HPDE6-E6E7 (cell line): Measurements from ENCODE around the gene MYOD1.

Experiments used
- DNase-seq: peaks from one replicate; pipeline ENCODE4 v3.0.0; 2011; ENCODE audit warnings: missing footprints; ENCODE audit errors: extremely low spot score

MYOD1 gene

DNA sequence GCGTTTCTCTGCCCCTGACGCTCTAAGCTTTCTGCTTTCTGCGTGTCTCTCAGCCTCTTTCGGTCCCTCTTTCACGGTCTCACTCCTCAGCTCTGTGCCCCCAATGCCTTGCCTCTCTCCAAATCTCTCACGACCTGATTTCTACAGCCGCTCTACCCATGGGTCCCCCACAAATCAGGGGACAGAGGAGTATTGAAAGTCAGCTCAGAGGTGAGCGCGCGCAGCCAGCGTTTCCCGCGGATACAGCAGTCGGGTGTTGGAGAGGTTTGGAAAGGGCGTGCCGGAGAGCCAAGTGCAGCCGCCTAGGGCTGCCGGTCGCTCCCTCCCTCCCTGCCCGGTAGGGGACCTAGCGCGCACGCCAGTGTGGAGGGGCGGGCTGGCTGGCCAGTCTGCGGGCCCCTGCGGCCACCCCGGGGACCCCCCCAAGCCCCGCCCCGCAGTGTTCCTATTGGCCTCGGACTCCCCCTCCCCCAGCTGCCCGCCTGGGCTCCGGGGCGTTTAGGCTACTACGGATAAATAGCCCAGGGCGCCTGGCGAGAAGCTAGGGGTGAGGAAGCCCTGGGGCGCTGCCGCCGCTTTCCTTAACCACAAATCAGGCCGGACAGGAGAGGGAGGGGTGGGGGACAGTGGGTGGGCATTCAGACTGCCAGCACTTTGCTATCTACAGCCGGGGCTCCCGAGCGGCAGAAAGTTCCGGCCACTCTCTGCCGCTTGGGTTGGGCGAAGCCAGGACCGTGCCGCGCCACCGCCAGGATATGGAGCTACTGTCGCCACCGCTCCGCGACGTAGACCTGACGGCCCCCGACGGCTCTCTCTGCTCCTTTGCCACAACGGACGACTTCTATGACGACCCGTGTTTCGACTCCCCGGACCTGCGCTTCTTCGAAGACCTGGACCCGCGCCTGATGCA lies at the start of gene MYOD1:
MYOD1 (plus strand) TSS at position 544 of the 910 bp plus-strand sequence; CDS start at position 756, 212 bp downstream.
- DNase-seq, result no peak

DNA sequence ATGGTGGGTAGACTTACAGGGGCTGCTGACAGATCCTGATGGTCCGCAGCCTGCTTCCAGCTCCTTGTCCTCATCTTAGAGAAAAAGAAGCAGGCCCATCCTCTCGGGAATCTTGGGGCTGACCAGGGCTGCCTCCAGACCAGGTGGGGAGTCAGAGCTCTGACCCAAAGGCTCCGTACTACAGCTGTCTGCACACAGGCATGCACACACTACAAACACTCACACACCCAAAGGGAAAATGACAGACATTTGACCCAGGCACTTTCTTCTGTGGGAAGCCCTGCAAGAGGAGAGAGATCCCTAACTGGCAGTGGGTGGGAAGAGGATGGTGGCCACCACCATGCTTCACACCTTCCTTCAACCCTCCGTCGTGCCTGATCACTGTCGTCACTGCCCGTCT lies 46.9 kb upstream of the MYOD1 start:
- no peak for DNase-seq

DNA sequence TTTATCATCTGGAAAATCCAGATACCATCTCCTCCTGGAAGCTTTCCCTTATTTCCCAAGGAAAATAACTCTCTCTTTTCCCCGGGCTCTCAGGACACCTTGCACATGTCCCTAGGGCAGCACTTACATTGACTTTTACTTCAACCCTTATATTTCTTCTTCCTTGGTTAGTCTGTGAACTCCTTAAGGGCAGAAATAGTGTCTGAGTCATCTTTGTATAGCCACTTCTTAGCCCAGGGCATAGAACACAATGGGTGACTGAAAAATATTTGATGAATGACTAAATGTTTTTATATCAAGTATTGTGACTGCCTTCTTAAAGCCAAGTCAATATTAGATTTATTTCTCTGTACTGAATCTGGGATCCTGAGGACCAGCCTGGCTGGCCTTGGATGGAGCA lies 45.4 kb upstream of the MYOD1 start:
- no peak for DNase-seq

DNA sequence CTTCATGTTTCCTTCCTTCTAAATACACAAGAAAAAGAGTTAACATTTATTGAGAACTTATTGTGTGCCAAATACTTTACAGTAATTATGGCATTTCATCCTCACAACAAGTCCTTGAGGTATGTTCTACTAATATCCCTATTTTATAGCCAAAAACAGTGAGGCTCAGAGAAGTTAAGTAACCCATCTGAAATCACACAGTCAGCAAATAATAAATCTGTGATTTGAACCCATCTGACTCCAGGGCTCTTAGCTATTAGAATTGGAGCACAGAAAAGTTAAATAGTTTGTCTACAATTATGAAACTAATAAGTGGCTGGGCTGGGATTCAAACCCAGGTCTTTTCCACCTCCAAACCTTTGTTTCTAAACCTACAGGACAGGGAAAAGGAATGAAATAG lies 36.5 kb upstream of the MYOD1 start:
- no peak for DNase-seq

DNA sequence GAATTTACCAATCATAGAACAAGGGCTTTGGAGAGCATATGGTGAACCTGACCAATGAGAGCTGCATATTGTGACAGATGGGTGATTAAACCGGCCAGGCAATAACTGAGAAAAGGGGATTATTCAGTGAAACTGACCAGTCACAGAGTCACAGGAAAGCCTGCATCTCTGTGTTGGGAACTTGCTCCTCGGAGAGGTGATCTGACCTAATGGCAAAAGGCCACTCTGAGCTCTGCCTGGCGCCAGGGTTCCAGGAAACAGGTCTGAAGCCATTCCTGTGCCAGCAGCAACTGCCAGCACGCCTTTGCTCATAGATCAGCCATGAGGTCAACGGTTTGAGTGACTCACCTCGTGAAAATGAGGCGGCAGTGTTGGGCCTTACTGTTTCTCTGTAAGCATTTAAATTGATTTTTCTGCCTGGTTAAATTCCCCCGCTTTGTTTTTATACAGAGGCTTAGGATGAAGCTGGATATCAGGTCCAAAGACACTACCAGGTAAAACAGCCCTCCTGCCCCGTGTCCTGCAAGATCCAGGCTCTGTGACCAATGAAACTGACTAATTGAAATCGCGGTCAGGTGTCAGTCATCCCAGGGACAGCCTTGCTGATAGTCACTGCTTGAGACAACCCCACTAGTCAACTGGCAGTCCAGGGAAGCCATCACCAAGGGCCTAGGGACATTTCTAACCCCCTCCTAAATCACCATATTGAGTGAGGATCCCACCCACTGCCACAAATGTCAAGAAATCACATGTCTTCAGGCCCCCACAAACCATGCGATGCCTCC lies 35.8 kb upstream of the MYOD1 start:
- DNase-seq, result peak; percentile 27

DNA sequence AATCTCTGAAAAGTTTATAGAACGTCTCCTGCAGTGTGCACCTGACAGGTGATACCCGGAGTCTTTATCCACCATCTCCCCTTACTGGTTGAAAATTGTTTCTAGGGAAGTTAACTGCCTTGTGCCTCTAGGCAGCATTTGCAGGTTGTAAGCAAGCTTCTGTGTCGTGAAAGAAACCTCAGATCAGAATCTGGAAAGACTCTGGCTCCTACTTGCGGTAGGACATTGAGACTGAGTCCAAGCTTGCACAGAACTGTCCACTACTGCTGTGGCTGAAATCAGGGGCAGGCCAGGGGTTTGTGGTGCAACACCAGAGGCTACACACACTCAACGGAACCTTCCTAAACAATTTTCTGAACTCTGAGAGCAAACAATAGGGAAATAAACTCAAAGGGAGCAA lies 34.8 kb upstream of the MYOD1 start:
- DNase-seq, result no peak

DNA sequence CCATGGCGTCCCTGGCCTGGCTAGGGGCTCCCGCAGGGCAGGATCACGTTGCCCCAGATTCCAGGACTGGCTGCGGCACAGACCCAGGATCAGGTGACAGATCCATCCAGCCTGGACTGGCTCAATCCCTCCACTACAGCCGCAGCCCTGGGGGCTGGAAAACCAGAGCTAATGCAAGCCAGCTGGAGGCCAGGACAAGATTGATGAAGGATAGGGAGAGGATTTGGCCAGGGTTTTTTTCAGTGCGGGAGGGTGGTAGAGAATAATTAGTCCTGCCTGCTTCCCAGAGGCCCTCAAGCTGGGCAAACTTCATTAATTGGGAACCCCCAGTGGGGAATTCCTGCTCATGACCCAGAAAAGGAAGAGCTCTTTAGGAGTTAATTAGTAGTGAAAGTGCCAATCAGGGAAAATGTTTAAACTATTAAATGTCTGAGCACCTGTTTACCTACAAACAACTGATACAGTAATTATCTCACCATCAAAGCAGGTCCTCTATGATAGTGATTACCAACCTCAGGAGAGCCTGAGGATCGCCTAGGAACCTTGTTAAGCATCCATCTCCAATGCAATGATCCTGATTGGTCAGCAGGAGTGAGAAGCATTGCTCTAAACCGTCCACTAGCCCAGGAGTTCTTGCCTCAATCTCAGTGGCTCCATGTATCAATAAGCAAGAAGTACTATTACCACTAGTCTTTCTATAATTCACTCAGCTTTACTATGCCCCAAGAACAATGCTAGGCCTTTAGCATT lies 33.0 kb upstream of the MYOD1 start:
- no peak for DNase-seq

DNA sequence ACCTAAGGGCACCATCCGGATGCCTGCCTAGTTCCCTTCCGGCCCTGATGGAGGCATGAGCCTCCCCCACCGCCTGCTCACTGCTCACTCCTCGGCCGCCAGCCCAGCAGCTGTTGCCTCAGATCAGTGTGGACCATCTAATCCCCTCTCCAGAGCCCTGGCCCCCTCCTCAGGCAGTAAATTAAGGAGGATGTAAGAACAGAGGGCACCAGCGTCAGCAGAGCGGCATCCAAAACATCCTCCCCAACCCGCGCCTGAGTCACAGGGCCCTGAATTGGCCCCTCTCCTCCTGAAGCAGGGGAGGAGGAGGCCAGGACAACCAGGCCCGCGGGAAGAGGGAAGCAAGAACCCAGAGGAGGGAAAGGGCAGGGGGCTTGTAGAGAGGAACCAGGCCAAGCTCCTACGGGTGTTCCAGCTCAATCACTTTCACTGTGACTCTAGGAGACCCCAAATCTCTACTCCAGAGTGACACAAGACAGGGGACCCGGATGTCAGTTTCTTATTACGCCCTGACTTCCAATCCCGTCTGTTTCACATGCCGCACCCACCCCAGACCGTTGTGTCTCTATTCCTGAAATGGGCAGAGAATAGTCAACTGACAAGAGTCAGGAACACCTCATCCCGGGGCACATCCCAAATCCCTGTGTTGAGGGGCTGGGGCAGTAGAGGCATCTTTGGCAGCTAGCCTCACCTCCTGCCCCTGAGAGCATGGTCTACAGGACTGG lies 31.3 kb upstream of the MYOD1 start:
- no peak for DNase-seq

DNA sequence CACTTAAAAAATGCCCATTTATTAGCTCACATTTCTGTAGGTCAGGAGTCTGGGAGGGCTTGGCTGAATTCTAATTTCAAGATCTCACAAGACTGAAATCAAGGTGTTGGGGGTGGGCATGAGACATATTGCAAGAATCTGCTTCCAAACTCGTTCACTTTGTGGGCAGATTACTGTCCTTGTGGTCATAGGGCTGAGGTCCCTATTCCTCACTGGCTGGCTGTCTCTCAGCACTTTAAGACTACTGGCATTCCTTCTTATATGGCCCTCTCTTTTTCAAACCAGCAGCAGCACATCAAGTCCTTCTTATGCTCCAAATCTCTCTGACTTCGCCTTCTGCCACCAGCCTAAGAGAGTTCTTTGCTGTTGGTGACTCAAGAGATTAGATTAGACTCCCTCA lies 27.8 kb upstream of the MYOD1 start:
- DNase-seq, result no peak

DNA sequence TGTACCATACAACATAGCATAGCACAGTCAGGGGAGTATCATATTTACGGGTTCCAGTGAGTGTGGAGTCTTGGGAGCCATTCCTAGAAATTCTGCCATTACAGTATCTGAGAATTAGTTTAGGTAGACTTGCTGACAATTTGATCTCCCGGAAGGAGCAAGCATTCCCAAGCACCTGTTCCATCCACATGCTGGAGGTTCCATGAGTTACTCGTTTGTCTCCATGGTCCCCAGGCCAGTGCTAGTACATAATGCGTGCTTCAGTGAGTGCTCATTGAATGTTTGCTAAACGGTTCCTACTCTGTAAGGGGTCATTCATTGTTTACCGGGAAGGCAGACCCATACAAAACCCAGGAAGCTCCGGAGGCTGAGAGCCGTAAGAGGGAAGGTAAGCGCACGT lies 27.4 kb upstream of the MYOD1 start:
- no peak for DNase-seq

DNA sequence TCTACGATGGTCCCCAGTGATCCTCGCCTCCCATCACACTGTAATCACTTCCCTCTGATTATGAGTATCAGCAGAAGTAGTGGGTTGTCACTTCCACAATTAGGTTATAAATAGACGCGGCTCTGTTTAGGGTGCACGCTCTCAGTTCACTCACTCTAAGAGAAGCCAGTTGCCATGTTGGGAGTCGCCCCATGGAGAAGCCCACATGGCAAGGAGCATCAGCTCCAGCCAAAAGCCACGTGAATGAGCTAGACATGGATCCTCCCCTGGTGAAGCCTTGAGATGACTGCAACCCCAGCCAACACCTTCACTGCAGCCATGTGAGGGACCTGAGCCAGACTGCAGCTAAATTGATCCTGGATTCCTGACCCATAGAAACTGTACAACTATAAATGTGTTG lies 26.4 kb upstream of the MYOD1 start:
- no peak for DNase-seq

DNA sequence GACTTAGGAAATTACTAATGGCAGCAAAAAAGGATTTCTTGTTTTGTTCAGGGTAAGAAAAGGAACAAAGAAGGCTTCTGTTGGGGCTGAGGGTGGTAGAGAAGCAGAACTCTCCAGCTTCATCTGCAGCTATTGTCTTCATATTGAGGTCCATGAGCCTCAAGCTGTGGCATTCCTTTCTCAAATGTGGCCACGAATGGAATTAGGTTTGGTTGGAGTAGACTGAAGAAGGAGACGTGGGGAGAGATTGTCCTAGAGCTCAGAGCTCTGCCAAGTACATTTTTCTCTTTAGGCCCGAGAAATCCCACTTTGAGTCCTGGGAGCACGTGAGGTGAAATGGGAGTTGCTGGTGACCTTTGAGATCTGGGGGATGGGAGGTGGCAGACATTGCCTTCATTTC lies 25.8 kb upstream of the MYOD1 start:
- no peak for DNase-seq

DNA sequence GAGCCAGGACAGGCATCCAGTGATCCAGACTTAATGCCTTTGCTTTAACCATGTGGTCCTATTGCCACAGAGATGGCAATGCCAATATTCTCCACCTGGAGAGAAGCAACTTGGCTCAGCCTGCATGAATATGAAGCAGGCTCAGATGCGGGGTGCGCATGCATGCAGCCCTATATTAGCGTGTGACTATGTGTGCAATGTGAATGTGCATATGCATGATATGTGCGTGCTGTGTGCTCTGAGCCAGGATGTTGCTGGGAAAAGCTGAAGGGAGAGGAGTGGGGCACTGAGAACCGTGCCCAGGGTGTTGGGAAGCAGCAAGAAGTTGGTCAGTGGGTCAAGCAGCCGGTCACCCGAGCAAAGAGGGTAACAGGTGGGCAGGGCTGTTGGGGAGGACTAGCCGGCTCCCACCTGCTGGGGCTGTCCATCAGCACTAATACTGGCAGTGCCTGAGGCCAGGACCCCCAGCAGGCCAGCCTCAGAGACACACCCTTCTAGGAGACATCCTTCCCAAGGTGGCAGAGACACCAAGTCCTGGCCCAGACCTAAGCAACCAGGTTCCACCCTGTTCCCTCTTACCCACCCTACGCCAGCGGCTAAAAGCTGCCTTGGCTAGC lies 24.8 kb upstream of the MYOD1 start:
- DNase-seq, result no peak

DNA sequence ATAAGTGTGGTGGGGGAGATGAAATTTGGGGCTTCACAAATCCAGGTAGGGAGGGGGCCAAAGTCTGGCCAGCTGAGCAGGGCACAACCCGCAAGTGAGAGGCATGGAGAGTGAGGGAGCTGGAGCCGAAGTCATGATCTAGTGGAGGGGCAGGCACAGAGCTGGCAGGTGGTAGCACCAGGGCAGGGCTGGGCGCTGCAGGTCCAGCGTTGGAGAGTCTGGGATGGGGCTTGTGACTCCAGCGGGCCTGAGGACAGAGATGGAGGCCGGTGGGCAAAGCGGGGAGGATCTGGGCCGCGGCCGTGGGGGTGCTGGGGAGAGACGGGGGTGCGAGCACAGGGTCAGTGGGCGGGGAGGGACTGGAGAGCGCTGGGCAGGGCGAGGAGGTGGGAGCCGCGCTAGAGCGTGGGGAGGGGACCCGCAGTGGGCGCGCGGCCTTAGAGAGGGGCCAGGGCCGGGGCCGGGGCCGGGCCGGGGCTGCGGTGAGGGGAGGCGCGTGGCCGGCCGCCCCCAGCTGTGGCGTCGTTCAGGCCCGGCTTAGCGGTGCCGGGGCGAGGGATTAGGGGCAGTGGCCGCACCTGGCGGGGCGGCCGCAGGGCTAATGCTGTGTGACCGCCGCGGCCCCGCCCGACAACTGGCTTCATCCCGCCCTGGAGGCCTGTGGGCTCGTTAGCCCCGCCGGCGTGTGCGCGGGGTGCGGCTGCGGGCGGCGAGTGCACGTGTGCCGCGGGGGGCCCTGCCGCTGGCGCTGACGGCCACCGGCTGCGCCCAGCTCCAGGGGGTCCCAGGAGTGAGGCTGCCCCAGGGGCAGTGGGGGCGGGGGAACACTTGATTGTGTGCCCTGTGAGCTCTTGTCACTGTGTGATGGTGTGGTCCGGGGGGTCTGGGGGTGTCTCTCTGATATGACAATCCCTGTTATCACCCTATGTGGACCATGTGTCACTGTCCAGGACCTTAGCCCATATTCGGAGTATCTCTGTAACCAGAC lies 23.6 kb upstream of the MYOD1 start:
- DNase-seq, result no peak

DNA sequence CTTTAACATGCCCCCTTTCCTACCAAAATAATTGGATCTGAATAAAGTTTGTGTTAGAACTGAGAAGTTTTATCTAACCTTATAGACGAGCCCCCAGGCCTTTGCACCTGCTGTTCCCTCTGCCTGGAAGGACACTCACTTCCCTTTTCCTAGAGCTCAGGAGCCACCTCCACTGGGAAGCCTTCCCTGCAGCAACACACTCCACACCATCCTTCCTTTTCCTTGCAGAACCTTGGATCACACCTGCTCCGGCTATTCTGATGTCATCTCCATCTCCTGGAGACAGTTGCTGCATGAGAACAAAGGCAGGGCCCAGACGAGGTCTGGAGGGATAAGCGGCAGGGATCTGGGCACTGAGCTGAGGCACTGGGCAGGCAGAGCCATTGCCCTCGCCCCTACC lies 22.6 kb upstream of the MYOD1 start:
- DNase-seq, result no peak

DNA sequence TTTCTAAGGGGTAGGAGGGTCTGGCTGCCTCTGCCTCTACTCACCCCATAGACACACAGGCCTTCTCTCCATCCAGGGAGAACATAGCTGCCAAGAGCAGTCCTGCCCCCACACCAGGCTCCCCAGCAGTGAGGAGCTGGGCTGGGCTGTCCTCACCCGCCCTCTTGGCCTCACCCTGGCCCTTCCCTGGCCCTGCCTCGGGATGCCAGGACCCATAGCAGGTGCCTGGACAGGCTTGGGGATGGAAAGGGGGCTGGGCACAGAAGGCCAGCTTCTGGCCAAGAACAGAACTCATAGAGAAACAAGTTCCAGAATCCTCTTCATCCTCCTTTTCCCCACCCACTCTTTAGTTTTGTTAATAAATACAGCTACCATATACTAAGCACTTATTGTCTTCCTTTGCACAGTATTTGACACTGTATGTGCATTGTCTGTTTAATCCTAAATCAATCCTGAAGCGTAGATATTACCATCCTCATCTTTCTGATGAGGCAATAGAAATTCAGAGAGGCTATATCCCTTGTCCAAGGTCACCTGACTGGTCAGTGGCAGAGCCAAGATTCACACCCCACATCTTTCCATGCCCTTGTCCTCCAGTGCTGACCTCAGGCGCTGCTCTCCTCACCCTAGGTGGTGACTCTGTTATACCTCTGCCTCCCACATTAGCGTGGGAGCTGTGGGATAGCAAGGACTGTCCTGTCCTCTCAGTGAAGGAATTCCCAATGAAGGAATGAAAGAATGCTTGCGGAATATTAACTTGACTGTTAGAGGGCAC lies 22.0 kb upstream of the MYOD1 start:
- DNase-seq, result no peak

DNA sequence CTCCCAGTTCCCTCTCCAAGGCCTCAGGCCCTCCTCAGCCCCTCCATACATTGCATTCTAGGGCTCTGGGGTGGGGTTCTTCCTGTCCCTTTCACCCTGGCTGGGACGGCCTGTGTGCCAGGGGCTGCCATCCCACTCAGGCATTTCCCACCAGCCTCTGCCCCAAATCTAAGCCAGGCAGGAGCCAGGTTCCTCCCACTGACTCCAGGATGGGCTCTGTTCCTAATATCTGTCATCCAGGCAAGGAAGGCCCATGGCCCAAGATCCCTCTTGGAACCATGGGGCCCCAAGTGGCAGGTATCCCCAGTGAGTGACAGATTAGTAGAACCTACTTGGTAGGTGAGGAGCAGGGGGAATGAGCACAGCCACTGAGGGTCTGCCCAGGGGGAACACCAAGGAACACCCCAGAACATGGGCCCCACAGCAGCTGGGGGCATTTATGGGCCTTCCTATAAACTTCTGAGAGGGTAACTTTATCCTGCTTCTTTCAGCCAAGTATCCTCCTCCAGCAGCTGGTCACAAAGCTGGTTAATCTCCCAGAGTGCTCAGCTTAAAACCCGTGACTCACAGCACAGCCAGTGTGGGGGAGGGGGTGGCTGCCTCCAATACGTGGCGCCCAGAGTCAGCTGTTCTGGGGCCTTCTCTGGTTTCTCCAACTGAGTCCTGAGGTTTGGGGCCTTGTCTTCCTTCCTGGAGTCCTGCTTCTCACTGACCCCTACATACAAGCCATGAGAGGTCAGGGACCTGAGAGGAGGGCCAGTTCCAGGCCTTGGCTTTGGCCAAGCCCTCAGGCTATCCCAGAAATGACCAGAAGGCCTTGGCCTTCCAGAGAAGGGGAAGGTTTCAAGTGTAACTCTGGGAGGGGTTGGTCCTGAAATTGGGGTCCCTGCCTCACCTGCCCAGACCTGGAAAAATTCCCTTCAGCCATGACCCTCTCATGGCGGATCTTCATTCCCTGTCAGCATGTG lies 19.9 kb upstream of the MYOD1 start:
- no peak for DNase-seq

DNA sequence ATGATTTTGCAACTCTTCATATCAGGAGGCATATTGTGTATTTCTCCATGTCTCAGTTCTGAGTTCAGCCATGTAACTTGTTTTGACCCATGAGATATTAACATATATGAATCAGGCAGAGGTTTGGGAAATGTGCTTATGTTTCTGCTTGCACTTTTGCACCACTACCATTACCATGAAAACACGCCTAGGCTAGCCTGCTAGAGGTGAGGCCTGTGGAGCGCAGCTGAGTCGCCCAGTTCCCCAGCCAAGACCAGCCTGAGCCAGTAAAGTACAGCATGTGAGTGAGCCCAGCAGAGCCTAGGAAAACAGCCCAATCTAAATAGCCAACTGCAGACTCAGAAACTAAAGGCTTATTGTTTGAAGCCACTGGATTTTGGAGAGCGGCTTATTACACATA lies 18.4 kb upstream of the MYOD1 start:
- DNase-seq, result no peak
